Testis (tissue), 2 donors: ENCODE measurements around the gene MYO1D.

ENCODE experiments used
- POLR2A ChIP-seq: fragments of 450-650 bp; IDR thresholded peaks from one replicate; pipeline ENCODE4 v1.6.1; 2017; ENCODE audit warnings: antibody characterized with exemption, mild to moderate bottlenecking, moderate library complexity
- TF ChIP-seq, protein P1 (sequence below), 3 experiments: fragments of 450-650 bp in 2 of 3; fragments of 200-600 bp in 1 of 3; sonication (generic) in 1 of 3; IDR thresholded peaks; one replicate each; pipeline ENCODE4 v1.5.1; 2016 to 2019; ENCODE audit warnings: antibody characterized with exemption in 3 of 3, mild to moderate bottlenecking in 2 of 3, moderate library complexity in 1 of 3

DNA sequence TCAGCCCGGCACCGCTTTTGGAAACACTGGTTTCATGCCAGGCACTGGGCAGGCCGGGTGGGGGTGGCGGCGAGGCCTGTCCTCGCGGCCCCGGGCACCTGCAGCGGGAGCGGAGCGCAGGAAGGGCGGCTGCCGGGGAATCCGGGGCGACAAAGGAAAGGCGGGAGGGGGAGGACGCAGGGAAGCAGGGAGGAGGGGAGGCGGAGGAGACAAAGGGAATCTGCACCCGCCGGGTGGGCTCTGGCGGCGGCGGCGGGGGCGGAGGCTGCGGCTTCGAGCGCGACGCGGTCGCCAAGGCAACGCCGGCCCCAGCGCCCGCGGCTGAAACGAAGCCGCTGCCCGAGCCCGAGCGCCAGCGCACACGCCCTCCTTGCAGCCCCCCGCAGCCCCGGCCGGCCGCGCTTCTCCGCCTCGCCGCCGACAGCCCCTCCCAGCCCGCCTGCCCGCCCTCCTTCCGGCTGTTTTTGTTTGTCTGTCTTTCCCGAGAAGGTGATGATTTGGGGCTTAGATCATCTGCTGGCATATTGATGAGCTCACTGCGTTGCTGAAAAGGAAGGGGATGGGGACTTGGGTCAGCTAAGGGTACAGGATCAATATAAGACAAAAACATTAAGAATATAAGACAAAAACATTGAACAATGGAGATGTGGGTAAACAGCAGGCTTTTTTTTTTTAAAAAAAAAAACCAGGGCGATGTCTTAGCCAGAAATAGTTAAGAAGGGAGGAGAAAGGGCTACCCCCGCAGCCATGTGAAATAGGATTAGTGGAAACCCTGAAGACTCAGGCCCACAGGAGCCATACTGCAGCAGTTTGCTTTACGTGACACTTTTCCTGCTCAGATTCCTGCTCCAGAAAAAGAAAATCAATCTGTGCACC is 357.5 kb downstream of the MYO1D start:
- TF ChIP-seq, protein P1, sequence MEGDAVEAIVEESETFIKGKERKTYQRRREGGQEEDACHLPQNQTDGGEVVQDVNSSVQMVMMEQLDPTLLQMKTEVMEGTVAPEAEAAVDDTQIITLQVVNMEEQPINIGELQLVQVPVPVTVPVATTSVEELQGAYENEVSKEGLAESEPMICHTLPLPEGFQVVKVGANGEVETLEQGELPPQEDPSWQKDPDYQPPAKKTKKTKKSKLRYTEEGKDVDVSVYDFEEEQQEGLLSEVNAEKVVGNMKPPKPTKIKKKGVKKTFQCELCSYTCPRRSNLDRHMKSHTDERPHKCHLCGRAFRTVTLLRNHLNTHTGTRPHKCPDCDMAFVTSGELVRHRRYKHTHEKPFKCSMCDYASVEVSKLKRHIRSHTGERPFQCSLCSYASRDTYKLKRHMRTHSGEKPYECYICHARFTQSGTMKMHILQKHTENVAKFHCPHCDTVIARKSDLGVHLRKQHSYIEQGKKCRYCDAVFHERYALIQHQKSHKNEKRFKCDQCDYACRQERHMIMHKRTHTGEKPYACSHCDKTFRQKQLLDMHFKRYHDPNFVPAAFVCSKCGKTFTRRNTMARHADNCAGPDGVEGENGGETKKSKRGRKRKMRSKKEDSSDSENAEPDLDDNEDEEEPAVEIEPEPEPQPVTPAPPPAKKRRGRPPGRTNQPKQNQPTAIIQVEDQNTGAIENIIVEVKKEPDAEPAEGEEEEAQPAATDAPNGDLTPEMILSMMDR (IDR thresholded peaks at IDR 0.05), result no peak
- no peak for TF ChIP-seq POLR2A
